ENCODE measurements around the gene TNP1. TPM values are rescaled to one million over a fixed set of nuclear protein-coding genes. Genes with fewer than 3 reads are reported as not detected.

The TNP1 gene
- total RNA-seq, 4 donors from 2014 or later = not detected

- Histone ChIP-seq H3K4me1 (peaks cover 41 to 44% of the 10 kb centered on the region in 2 donors), H3K9me3 (no peaks in the 10 kb centered on the region), H3K36me3 (no peaks in the 10 kb centered on the region), H3K27me3 (no peaks in the 10 kb centered on the region), H3K4me3 (no peak overlapping the region), H3K27ac (peak overlapping the region; percentile 87 to 95 (median 90))
- in situ Hi-C loops (cut with MboI; ENCODE audit: low sequenced_read_pairs in 4 of 4) = loop anchor here in 2 of 4 donors (25.0 kb wide), 1 partner anchor 203 kb away; the partner anchor contains the start of gene IGFBP5 (in 2 of the 2)
- ATAC-seq = no peak
- intact Hi-C loops (cut with DNase I; ENCODE audit: low total_unique reads) = no loop called here
- TF ChIP-seq POLR2A (IDR thresholded peaks at IDR 0.05) (no peak), CTCF (IDR thresholded peaks at IDR 0.05 in 4 of 5, conservative IDR thresholded peaks at IDR 0.05 in 1 of 5) (no peak)
- DNase-seq = no peak
Observed at GRCh38 chr2:216890138-216890537, 30.3 kb upstream of the TNP1 start.

- no peaks in the 10 kb centered on the region for H3K27me3 ChIP-seq
- H3K27ac ChIP-seq = peak overlapping the region; percentile 87 to 95 (median 90)
- H3K4me1 ChIP-seq = peaks cover 50 to 55% of the 10 kb centered on the region in 2 donors
- no peaks in the 10 kb centered on the region for H3K9me3 ChIP-seq
- no peaks in the 10 kb centered on the region for H3K36me3 ChIP-seq
- DNase-seq (peak; percentile 86 to 94), ATAC-seq (peak; percentile 67)
- in situ Hi-C loops (cut with MboI; ENCODE audit: low sequenced_read_pairs in 4 of 4) (loop anchor here (5.0 to 25.0 kb wide), 6 partner anchors 74 to 207 kb away; partner anchors contain the start of gene IGFBP5 (in 2 of the 4)), intact Hi-C loops (cut with DNase I; ENCODE audit: low total_unique reads) (loop anchor here (5.0 to 10.0 kb wide), 2 partner anchors 207 to 1396 kb away; no protein-coding TSS in a partner anchor)
- TF ChIP-seq POLR2A (IDR thresholded peaks at IDR 0.05) = peak; percentile 20 to 34
- TF ChIP-seq CTCF (IDR thresholded peaks at IDR 0.05 in 4 of 5, conservative IDR thresholded peaks at IDR 0.05 in 1 of 5) = no peak
- peak overlapping the region in 1 of 4 donors; percentile 11 for H3K4me3 ChIP-seq
Observed at GRCh38 chr2:216888887-216889622, 29.2 kb upstream of the TNP1 start.

GRCh38 chr2:216888081-216888480 is 28.2 kb upstream of the TNP1 start:
- Histone ChIP-seq H3K27ac (peak overlapping the region; percentile 87 to 95 (median 90)), H3K4me3 (no peak overlapping the region)
- in situ Hi-C loops (cut with MboI; ENCODE audit: low sequenced_read_pairs in 4 of 4) = loop anchor here (5.0 to 25.0 kb wide), 6 partner anchors 73 to 206 kb away; partner anchors contain the start of gene IGFBP5 (in 2 of the 4)

GRCh38 chr2:216887138-216887537 is 27.3 kb upstream of the TNP1 start:
- peak overlapping the region; percentile 87 to 95 (median 90) for H3K27ac ChIP-seq
- H3K4me1 ChIP-seq = peaks cover 70 to 74% of the 10 kb centered on the region in 2 donors
- H3K36me3 ChIP-seq = no peaks in the 10 kb centered on the region
- no peak overlapping the region for H3K4me3 ChIP-seq
- H3K27me3 ChIP-seq = no peaks in the 10 kb centered on the region
- ATAC-seq (peak; percentile 12 to 58), DNase-seq (peak; percentile 75 to 78)
- H3K9me3 ChIP-seq = no peaks in the 10 kb centered on the region
- intact Hi-C loops (cut with DNase I; ENCODE audit: low total_unique reads) (loop anchor here (1.0 to 10.0 kb wide), 4 partner anchors 84 to 1398 kb away; no protein-coding TSS in a partner anchor), in situ Hi-C loops (cut with MboI; ENCODE audit: low sequenced_read_pairs in 4 of 4) (loop anchor here (5.0 to 25.0 kb wide), 6 partner anchors 72 to 205 kb away; partner anchors contain the start of gene IGFBP5 (in 2 of the 4))
- no peak for TF ChIP-seq CTCF (IDR thresholded peaks at IDR 0.05 in 4 of 5, conservative IDR thresholded peaks at IDR 0.05 in 1 of 5)
- peak; percentile 43 to 66 for TF ChIP-seq POLR2A (IDR thresholded peaks at IDR 0.05)

More at GRCh38 chr2:216888081-216888480, 28.2 kb upstream of the TNP1 start:
- peak; percentile 79 to 80 for DNase-seq
- peak; percentile 59 to 68 for ATAC-seq
- TF ChIP-seq POLR2A (IDR thresholded peaks at IDR 0.05) = peak in 1 of 2 donors; percentile 33
- no peak for TF ChIP-seq CTCF (IDR thresholded peaks at IDR 0.05 in 4 of 5, conservative IDR thresholded peaks at IDR 0.05 in 1 of 5)
- Histone ChIP-seq H3K27me3 (no peaks in the 10 kb centered on the region), H3K4me1 (peaks cover 60 to 64% of the 10 kb centered on the region in 2 donors), H3K36me3 (no peaks in the 10 kb centered on the region), H3K9me3 (no peaks in the 10 kb centered on the region)
- intact Hi-C loops (cut with DNase I; ENCODE audit: low total_unique reads) = loop anchor here (5.0 to 10.0 kb wide), 2 partner anchors 206 to 1397 kb away; no protein-coding TSS in a partner anchor
